Activated T-cell treated with anti-CD3 and anti-CD28 coated beads for 24 hours (primary cell): ENCODE data around the gene HIVEP2.

ENCODE experiments used
- DNase-seq: peaks from one replicate; pipeline ENCODE4 v3.0.0-alpha.2; 2020; ENCODE audit warnings: low read depth

HIVEP2 gene

GRCh38 chr6:142887517-142887916, 57.5 kb downstream of the HIVEP2 start:
- DNase-seq: no peak

- DNase-seq: no peak
These were observed 58.4 kb downstream of the HIVEP2 start for GRCh38 chr6:142886431-142887170.

GRCh38 chr6:142885182-142885867, 59.7 kb downstream of the HIVEP2 start:
- DNase-seq: peak; percentile 43

GRCh38 chr6:142884214-142885035, 60.6 kb downstream of the HIVEP2 start:
- no peak for DNase-seq

- no peak for DNase-seq
These were observed 62.0 kb downstream of the HIVEP2 start for GRCh38 chr6:142883011-142883410.

GRCh38 chr6:142881761-142882160, 63.2 kb downstream of the HIVEP2 start:
- DNase-seq: no peak

- no peak for DNase-seq
These were observed 63.7 kb downstream of the HIVEP2 start for GRCh38 chr6:142881290-142881689.

- no peak for DNase-seq
These were observed 64.8 kb downstream of the HIVEP2 start for GRCh38 chr6:142880201-142880600.

GRCh38 chr6:142879527-142879926, 65.4 kb downstream of the HIVEP2 start:
- DNase-seq: no peak

GRCh38 chr6:142879076-142879475, 65.9 kb downstream of the HIVEP2 start:
- DNase-seq: no peak

- no peak for DNase-seq
These were observed 66.6 kb downstream of the HIVEP2 start for GRCh38 chr6:142878407-142878806.

- DNase-seq: no peak
These were observed 70.3 kb downstream of the HIVEP2 start for GRCh38 chr6:142874676-142875075.

- DNase-seq: no peak
These were observed 72.6 kb downstream of the HIVEP2 start for GRCh38 chr6:142872376-142872775.

- DNase-seq: peak; percentile 61
These were observed 73.1 kb downstream of the HIVEP2 start for GRCh38 chr6:142871910-142872331.

- DNase-seq: no peak
These were observed 74.1 kb downstream of the HIVEP2 start for GRCh38 chr6:142870787-142871415.

- no peak for DNase-seq
These were observed 76.1 kb downstream of the HIVEP2 start for GRCh38 chr6:142868917-142869316.

- no peak for DNase-seq
These were observed 76.8 kb downstream of the HIVEP2 start for GRCh38 chr6:142867988-142868812.

- DNase-seq: no peak
These were observed 77.6 kb downstream of the HIVEP2 start for GRCh38 chr6:142867355-142867801.

- DNase-seq: no peak
These were observed 81.0 kb downstream of the HIVEP2 start for GRCh38 chr6:142863981-142864380.

- no peak for DNase-seq
These were observed 83.3 kb downstream of the HIVEP2 start for GRCh38 chr6:142861711-142862110.

- DNase-seq: no peak
These were observed 84.5 kb downstream of the HIVEP2 start for GRCh38 chr6:142860498-142860897.
